Activated gamma-delta T cell (primary cell): Measurements from ENCODE around the gene ACVR1B.

ENCODE experiments used
- DNase-seq: peaks from one replicate; lab custom pipeline; 2025; lab: John Stamatoyannopoulos, UW
- total RNA-seq, 2 donors: gene quantifications; one replicate each; lab custom pipeline; 2026; lab: John Stamatoyannopoulos, UW

Gene ACVR1B
- total RNA-seq: 17.4 to 24.5 reads per million in 2 donors

- peak; percentile 80 for DNase-seq
Measured at GRCh38 chr12:51951199-51951842, at the start of gene ACVR1B. TSS of gene ACVR1B (plus strand) at chr12:51951699. CDS start at chr12:51951744, 45 bp downstream.

DNA sequence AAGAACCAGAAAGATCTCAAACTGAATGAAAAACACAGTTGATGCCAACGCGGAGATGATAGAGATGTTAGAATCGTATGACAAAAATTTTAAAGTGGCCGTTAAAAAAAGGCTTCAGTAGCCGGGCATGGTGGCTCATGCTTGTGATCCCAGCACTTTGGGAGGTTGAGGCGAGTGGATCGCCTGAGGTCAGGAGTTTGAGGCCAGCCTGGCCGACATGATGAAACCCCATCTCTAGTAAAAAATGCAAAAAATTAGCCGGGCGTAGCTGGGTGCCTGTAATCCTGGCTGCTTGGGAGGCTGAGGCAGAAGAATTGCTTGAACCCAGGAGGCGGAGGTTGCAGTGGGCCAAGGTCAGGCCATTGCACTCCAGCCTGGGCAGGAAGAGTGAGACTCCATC, 49.6 kb upstream of the ACVR1B start:
- no peak for DNase-seq

GRCh38 chr12:51904951-51905470, 46.5 kb upstream of the ACVR1B start:
- no peak for DNase-seq

DNA sequence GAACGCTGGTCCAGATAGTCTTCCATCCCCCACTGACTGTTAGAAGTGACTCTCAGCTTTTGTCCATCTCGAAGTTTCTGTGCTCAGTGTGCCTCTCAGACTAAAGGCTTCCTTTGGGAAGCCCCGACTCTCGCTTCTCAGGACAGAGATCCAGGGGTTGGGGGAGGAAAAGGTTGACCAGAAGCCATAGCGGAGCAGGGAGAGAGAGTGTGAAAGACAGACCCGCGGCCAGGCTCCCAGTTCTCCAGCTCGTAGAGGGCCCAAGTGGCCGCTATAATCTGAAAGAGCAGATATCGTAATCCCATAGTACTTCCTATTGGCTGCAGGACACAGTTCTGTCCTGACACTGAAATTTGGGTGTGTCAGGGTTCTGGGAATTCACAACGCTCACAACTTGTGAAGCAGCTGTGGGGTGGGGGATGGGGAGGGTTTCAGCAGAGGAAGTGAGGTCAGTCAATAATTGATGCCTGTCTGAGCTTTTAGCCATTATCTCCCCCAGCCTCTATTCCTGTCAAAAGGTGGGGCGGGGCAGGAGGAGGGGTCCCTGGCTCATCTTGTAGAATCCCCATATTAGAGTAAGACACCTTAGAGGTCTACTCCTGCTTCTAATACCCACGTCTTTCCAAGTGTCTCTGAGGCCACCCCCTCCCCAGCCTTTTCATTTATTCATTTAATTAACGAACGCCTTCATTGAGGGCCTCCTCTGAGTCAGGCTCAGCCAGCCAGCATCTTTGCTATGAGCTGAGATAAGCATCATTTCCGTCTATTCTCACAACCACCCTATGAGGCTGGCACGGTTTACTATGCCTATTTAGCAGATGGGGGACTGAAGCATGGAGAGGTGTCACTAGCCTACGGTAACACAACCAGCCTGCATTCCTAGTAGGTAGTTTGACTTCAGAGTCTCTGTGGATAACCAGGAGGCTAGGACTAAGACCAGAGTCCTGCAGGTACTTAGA, 45.7 kb upstream of the ACVR1B start:
- no peak for DNase-seq

- no peak for DNase-seq
Measured at GRCh38 chr12:51906430-51907082, 44.9 kb upstream of the ACVR1B start.

DNA sequence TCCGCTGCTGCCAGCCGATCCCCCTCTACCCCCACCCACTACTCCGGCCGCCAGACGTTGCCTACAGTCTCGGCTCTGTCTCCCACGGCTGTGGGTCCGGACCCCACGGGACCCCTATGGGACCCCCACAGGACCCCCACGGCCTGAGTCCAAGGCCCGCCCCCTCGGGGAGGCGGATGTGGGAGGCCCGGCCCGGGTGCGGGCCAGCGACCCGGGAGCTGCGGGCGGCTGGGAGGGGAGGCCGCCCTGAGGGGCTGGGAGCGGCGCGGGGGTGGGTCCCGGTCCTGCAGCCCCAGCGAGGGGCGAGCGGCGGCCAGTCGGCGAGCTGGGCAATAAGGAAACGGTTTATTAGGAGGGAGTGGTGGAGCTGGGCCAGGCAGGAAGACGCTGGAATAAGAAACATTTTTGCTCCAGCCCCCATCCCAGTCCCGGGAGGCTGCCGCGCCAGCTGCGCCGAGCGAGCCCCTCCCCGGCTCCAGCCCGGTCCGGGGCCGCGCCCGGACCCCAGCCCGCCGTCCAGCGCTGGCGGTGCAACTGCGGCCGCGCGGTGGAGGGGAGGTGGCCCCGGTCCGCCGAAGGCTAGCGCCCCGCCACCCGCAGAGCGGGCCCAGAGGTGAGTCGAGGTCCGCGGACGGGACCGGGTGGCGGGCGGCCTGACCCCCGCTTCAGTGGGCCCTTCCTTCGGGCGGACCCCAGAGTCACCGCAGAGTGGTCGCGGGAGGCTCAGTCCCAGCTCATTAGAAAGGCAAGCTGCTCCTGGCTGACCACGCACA, 44.2 kb upstream of the ACVR1B start, which contains the start of gene ACVRL1:
Gene ACVRL1, plus strand, starts transcription at position 422 of the 773 bp plus-strand sequence. CDS start 4,971 bp downstream, outside the sequence.
- no peak for DNase-seq

GRCh38 chr12:51907856-51908425, 43.6 kb upstream of the ACVR1B start:
- DNase-seq: no peak

GRCh38 chr12:51908876-51909592, 42.5 kb upstream of the ACVR1B start:
- DNase-seq: no peak

DNA sequence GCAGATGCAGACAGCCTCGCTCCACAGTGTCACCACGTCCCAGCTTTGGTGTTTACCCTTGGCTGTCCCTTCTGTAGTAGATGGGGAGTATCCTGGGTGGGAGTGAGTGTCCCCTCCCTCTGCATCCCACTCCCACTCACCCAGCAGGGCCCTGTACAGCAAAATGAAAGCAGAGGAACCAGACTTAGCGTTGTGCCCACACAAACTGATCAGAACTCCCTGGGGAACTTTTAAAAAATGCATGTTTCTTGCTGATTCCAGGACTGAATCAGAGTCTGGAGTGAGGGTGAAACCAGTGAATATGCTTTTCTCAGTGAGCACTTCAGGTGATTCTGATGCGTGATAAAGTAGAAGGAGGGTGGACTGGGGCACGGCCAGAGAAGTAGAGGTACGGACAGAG, 41.3 kb upstream of the ACVR1B start:
- DNase-seq: no peak

GRCh38 chr12:51910691-51911090, 40.8 kb upstream of the ACVR1B start:
- no peak for DNase-seq

DNA sequence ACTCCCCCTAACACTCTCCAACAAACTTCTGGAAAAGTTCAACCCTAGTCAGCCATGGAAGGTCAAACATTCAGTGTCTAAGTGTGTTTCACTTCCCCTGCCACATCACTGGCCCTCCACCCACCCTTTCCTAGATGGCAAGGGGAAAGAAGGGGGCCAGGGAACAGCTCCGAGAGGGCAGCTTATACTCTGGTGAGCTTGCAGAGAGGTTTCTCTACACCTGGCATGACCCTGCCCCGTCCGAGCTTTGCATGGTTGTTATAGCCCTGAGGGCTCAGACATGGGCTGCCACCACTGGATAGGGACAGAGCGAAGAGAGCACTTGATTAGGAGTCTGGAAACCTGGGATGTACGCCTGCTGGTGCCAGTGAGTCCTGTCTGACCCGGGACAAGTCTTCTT, 40.2 kb upstream of the ACVR1B start:
- DNase-seq: no peak

- DNase-seq: no peak
Measured at GRCh38 chr12:51911788-51912711, 39.4 kb upstream of the ACVR1B start.

- no peak for DNase-seq
Measured at GRCh38 chr12:51913071-51914033, 38.1 kb upstream of the ACVR1B start.

GRCh38 chr12:51914034-51914923, 37.2 kb upstream of the ACVR1B start:
- DNase-seq: no peak

DNA sequence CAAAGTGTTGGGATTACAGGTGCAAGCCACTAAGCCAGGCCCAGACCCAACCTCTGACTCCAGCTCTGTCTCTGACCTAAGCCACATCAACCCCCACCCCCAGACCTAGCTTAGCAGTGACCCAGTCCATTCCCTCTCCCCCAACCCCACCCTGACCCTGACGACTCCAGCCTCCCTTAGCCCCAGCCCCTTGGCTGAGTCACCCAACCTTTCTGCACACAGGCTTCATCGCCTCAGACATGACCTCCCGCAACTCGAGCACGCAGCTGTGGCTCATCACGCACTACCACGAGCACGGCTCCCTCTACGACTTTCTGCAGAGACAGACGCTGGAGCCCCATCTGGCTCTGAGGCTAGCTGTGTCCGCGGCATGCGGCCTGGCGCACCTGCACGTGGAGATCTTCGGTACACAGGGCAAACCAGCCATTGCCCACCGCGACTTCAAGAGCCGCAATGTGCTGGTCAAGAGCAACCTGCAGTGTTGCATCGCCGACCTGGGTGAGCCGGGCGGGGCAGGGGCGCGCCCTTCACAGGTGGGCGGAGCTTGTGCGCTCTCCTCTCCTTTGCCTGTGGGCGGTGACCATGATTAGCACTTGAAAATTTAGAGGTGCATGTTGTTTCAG, 36.4 kb upstream of the ACVR1B start:
- no peak for DNase-seq

DNA sequence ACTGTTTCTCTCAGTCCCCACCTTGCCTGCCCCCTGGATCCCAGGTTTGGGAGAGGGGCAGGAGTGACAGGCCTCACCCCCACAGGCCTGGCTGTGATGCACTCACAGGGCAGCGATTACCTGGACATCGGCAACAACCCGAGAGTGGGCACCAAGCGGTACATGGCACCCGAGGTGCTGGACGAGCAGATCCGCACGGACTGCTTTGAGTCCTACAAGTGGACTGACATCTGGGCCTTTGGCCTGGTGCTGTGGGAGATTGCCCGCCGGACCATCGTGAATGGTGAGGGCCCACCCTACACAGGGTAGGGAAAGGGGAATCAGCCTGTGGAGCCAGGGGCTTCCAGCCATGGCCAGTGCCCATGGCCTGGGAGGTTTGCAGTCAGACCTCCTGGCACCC, 35.5 kb upstream of the ACVR1B start:
- DNase-seq: no peak
